ENCODE results near the gene SLC35E1.

DNA sequence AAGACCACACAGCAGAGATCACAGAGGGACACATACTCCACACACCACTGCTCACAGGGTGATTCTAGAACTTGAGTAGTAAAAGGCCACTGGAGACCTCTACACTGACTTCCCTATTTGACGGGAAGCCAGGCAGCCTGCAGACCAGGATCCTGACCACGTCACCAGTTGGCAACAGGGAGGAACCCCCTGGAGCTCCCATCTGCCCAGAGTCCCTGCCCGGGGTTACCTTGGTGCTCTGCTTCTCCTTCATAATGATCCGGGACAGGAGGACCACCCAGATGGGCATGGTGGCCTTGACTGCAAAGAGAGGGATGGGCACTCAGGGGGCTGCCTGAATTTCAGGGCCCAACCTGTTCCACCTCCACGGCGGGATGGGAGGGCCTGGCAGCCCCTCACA is 932 bp downstream of the SLC35E1 start:
- TF ChIP-seq, protein P1, sequence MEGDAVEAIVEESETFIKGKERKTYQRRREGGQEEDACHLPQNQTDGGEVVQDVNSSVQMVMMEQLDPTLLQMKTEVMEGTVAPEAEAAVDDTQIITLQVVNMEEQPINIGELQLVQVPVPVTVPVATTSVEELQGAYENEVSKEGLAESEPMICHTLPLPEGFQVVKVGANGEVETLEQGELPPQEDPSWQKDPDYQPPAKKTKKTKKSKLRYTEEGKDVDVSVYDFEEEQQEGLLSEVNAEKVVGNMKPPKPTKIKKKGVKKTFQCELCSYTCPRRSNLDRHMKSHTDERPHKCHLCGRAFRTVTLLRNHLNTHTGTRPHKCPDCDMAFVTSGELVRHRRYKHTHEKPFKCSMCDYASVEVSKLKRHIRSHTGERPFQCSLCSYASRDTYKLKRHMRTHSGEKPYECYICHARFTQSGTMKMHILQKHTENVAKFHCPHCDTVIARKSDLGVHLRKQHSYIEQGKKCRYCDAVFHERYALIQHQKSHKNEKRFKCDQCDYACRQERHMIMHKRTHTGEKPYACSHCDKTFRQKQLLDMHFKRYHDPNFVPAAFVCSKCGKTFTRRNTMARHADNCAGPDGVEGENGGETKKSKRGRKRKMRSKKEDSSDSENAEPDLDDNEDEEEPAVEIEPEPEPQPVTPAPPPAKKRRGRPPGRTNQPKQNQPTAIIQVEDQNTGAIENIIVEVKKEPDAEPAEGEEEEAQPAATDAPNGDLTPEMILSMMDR (IDR thresholded peaks at IDR 0.05; ENCODE audit: insufficient read depth, low read length), result no peak
- TF ChIP-seq, protein P2, sequence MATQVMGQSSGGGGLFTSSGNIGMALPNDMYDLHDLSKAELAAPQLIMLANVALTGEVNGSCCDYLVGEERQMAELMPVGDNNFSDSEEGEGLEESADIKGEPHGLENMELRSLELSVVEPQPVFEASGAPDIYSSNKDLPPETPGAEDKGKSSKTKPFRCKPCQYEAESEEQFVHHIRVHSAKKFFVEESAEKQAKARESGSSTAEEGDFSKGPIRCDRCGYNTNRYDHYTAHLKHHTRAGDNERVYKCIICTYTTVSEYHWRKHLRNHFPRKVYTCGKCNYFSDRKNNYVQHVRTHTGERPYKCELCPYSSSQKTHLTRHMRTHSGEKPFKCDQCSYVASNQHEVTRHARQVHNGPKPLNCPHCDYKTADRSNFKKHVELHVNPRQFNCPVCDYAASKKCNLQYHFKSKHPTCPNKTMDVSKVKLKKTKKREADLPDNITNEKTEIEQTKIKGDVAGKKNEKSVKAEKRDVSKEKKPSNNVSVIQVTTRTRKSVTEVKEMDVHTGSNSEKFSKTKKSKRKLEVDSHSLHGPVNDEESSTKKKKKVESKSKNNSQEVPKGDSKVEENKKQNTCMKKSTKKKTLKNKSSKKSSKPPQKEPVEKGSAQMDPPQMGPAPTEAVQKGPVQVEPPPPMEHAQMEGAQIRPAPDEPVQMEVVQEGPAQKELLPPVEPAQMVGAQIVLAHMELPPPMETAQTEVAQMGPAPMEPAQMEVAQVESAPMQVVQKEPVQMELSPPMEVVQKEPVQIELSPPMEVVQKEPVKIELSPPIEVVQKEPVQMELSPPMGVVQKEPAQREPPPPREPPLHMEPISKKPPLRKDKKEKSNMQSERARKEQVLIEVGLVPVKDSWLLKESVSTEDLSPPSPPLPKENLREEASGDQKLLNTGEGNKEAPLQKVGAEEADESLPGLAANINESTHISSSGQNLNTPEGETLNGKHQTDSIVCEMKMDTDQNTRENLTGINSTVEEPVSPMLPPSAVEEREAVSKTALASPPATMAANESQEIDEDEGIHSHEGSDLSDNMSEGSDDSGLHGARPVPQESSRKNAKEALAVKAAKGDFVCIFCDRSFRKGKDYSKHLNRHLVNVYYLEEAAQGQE (IDR thresholded peaks at IDR 0.05; ENCODE audit: insufficient replicate concordance, low read depth), result no peak
- no peak for TF ChIP-seq POLR2AphosphoS5 (IDR thresholded peaks at IDR 0.05; ENCODE audit: low read depth)
